NT2/D1 (cell line): ENCODE data around the gene BANF1.

ENCODE experiments used
- SUZ12 ChIP-seq: IDR thresholded peaks from 2 replicates; pipeline ENCODE4 v1.6.1; 2011; ENCODE audit not compliant: insufficient read length, insufficient read depth; ENCODE audit errors: extremely low read depth
- ZNF274 ChIP-seq: IDR thresholded peaks from 2 replicates; pipeline ENCODE4 v1.6.1; 2011; ENCODE audit warnings: mild to moderate bottlenecking, low read depth, low read length

DNA sequence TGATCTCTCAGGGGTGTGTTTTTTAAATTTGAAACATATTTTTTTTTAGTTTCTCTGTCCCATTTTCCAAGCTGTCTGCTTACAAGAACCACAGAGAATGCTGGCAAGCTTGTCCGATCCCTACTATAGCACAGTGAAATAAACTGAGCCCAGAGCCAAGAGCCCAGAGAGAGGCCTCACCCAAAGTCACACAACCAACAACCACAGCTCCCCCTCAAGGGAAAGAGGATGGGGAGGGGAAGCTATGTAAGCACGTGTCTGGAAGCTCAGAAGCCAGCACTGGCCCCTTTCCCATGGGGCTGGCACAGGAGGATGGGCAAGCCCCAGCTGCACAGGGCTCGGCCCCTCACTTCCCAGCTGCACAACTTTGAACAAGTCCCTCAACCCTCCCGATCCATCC lies 44.0 kb upstream of the BANF1 start:
- no peak for TF ChIP-seq ZNF274
- TF ChIP-seq SUZ12: no peak
